HG03103 (cell line): Measurements from ENCODE around the gene TRIM67.
A peak's percentile ranks its signal among the peaks of the same experiment; 100 is the strongest.
"Not testable (repeated sequence)": the region's sequence is repeated elsewhere in the genome, so short reads cannot be mapped to it uniquely, and the experiment has no call there.

ENCODE experiments used
- ATAC-seq: cut with Tn5 transposase; IDR thresholded peaks from one replicate; pipeline ENCODE4 v1.9.1; 2021; ENCODE audit warnings: low read depth; ENCODE audit not compliant: unreplicated experiment

TRIM67 gene

DNA sequence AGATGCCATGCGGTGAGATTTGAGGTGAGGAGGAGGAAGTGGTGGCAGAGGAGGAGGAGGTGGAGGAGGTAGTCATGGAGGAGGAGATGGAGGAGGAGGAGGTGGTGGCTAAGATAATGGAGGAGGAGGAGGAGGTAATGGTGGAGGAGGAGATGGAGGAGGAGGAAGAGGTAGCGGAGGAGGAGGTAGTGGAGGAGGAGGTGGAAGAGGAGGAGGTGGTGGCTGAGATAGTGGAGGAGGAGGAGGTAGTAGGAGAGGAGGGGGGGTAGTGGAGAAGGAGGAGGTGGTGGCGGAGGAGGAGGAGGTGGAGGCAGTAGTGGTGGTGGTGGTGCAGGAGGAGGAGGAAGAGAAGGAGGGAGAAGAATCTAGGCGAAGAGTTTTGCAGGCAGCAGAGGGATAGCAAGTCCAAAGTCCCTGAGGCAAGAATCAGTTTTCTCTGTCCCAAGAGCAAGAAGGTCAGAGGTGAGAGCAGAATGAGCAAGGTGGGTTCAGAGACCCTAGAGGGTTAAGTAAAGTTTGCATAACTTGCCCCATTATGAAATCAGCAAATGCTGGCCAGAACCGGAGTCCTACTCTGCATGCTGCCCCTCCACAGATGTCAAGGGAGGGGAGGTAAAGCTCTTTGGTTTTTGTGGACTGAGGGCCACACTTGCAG is 40.2 kb downstream of the TRIM67 start:
- no peak for ATAC-seq

- no peak for ATAC-seq
Measured at GRCh38 chr1:231203259-231204057, 41.6 kb downstream of the TRIM67 start.

DNA sequence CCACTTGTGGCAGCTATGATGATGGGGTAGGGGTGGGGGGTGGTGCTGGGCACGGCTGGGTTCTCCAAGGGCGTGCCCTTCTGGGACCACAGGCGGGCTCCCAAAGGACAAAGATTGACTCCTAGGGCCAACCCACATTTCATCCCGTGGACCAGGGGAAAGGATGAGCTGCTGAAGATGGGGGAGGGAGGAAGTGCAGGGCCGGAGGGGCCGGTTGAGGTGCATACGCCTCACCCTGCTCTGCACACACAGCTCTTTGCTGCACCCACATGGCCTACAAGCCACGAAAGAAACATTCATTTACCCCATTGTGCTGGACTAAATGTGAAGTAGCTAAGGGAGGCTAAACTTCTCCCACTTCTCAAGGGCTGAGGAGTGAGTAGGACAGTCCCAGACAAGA is 45.0 kb downstream of the TRIM67 start:
- no peak for ATAC-seq

DNA sequence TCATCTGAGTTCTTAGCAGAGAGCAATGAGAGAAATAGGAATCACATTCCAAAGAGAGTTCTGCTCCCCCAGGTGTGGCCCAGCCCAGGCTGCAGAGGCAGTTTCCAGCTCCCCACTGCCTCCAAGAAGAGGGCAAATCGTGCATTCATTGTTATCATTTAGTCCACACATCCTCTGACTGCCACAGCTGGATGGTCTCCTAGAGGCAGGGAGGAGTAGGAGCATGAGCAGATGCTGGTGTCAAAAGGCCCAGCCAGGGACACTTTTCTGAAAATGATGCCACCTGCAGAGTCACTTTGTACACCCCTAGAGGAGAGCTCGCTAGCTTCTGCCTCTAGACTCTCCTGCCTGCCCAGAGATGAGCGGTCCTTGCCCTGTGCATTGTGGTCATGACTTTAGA is 45.6 kb downstream of the TRIM67 start:
- ATAC-seq, result no peak

- no peak for ATAC-seq
Measured at GRCh38 chr1:231208980-231209379, 47.1 kb downstream of the TRIM67 start.

- ATAC-seq, result no peak
Measured at GRCh38 chr1:231209531-231209930, 47.7 kb downstream of the TRIM67 start.

DNA sequence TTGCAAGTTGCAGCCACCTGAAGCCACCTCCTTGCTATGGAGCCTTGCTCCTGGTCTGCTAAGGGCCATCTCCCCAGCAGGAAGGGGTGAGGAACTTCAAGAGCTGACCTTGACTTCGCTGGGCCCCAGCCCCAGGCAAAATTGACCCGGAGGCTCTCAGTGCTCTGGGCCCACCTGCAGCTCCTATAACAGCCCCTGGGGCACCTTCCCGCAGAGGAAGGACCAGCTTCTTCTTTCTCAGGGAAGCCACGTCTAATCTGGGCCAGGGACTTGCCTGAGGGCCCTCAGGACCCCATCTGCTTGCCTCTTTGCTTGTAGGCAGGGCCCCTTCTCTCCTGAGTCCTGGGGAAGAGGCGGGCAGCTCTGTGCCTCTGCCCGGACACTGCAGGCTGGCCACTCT is 48.3 kb downstream of the TRIM67 start:
- no peak for ATAC-seq

DNA sequence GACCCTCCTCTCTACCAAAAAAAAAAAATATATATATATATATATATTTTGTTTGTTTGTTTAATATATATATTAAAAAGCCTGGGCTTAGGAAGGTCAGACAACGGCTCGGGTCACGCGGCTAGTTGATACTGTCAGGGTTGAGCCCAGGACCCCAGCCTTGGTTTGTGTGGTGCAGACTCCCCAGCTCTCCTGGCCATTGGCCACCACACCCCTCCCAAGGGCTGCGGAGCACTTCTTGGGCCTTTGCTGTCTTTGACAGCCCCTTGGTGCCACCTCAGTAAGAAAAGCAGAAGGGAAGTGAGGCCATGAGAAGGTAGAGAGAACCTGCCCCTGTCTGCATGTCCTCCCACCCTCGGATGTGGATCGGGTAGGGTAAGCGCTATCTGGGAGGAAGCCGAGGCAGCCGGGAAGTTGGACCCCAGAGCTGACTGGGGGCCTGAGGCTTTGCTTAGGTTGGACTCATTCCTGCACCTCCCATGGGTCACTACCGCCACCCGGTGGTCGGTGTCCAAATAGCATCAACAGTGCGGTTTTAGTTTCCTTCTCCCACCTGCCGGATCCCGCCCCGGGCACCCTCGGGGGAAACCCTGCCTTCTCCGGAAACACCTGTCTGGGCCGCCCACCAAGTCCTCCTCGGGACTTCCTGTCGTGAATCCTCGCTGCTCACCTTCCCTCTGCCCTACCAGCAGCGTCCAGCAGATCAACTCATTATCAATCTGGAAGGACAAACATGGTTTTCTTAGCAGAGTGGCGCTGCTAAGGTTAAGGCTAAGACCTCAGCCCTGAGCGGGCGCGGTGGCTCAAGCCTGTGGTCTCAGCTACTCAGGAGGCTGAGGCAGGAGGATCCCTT is 49.4 kb downstream of the TRIM67 start:
- ATAC-seq, result peak; percentile 83

DNA sequence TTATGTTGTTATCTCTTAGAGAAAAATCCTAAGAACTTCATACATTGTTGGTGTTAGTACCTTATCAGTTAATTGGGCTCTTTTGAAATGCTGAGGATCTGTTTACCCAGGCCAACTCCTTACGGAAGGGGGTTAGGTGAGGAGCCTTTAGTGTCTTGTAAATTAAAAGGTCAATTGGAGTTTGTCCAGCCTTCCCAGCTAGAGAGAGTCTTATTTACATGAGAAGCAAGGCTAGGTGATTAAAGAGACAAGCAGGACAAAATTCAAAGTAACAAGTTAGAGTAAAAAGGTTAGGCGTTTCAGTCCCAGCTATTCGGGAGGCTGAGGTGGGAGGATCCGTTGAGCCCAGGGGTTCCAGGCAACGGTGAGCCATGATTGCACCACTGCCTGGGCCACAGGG is 50.4 kb downstream of the TRIM67 start:
- ATAC-seq, result not testable (repeated sequence)

GRCh38 chr1:231213831-231214573 is 52.1 kb downstream of the TRIM67 start:
- no peak for ATAC-seq

DNA sequence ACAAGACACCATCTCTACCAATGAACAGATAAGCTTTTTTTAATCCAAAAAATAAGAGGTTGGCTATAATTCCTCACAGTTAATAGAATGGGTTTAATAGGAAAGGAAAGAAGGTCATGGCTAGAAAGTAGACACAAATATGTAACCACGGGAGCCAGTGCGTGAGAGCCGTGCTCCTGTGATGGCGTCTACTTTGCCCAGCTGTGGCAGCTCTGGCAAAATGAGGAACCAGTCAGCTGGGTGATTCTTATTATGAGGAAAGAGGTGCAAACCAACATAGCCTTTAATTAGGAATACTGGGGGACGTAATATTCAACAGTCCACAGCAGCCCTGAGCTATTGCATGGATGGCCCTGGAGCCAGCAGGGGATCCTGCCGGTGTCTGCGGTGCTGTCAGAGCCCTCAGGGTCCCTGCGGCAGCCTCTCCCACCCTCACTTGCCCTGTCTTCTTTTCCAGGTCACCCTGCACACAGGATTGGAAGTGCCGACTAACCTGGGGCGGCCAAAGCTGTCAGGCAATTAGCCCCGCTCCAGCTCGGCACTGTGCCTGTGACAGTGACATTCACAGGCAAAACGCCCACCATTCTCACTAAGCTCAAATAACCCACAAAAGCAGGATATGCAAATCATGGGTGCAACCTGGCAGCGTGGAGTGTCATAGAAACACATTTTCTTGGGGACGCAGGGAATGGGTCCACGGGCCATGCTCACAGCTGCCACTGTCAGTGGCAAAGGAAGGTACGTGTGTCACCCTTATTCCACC is 53.2 kb downstream of the TRIM67 start:
- no peak for ATAC-seq

GRCh38 chr1:231215681-231216385 is 54.0 kb downstream of the TRIM67 start:
- ATAC-seq, result no peak

- ATAC-seq, result no peak
Measured at GRCh38 chr1:231216498-231216897, 54.6 kb downstream of the TRIM67 start.

GRCh38 chr1:231217056-231217455 is 55.2 kb downstream of the TRIM67 start:
- ATAC-seq, result no peak

- ATAC-seq, result no peak
Measured at GRCh38 chr1:231218078-231218477, 56.2 kb downstream of the TRIM67 start.

GRCh38 chr1:231219422-231220401 is 57.9 kb downstream of the TRIM67 start:
- ATAC-seq, result no peak

DNA sequence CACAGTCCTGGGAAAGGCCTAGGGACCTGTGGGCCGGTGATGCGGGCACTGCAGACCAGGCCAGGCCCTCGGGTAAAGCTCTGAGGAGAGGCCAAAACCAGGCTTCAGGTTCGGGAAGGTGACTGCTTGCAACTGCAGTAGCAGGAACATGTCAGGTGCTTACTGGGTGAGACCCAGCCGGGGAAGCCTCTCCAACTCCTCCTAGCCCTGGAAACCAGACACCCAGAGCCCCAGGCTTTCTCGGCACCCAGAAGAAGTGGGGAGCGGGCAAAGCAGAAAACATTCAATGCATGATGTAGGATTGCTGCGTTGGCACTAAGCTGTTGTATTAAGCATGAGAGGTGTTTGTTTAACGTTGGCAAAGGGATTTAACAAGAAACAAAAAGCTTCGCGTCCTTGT is 58.9 kb downstream of the TRIM67 start:
- ATAC-seq, result no peak

- no peak for ATAC-seq
Measured at GRCh38 chr1:231226156-231226555, 64.3 kb downstream of the TRIM67 start.
